Measurements from ENCODE around the gene F2. TPM values are rescaled to one million over a fixed set of nuclear protein-coding genes. Genes with fewer than 3 reads are reported as not detected.

Gene F2
- total and polyA plus RNA-seq, 2 of the 13 experiments (the other 11 are each of a cell fraction or from before 2014, with no cell fraction given) = 330 to 801 TPM

- Histone ChIP-seq H4K20me1 (ENCODE audit: insufficient read depth, low read length) (no peaks in the 10 kb centered on the region), H3K36me3 (replicated peaks in 1 of 2; ENCODE audit: control insufficient read depth in 1 of 2, insufficient read depth in 2 of 2, low read length in 2 of 2) (0 out of 5 replicates have a peak, but pooled peaks cover 0 to 10% of the 10 kb centered on the region in 2 experiments), H3K27ac (ENCODE audit: extremely low read length, insufficient read depth, low read length) (no peak overlapping the region), H3K4me3 (replicated peaks in 1 of 3; ENCODE audit: insufficient read depth in 1 of 3, low read depth in 2 of 3, low read length in 3 of 3) (no peak overlapping the region), H2AFZ (ENCODE audit: low read length) (no peak overlapping the region), H3K9me3 (ENCODE audit: low read length) (no peaks in the 10 kb centered on the region), H3K4me2 (ENCODE audit: low read depth, low read length) (no peak overlapping the region), H3K4me1 (ENCODE audit: insufficient read depth, low read length) (peaks cover 51% of the 10 kb centered on the region), H3K79me2 (ENCODE audit: insufficient read depth, low read length) (no peaks in the 10 kb centered on the region), H3K9ac (ENCODE audit: insufficient read depth, low read depth, low read length) (no peak overlapping the region), H3K27me3 (ENCODE audit: control insufficient read depth in 1 of 2, insufficient read depth in 2 of 2, low read length in 2 of 2) (no peaks in the 10 kb centered on the region)
- DNase-seq (ENCODE audit: low spot score) = no peak
- ATAC-seq = no peak; the same call in 2 of the 3 replicates
- WGBS (ENCODE audit: low lambda C conversion rate) = 91% methylated on average over 4 of the region's 5 CpGs
- no peak for FAIRE-seq
- ChIA-PET CTCF (ENCODE audit: low intra/inter-chr PET ratio, low total read pairs) (no interaction called here), POLR2A (interaction anchor here (1.5 kb wide), 1 partner anchor 11 kb away, joined by 6 read pairs; the partner anchor contains the start of genes ARHGAP1 and ZNF408)
- in situ Hi-C loops (cut with HindIII; ENCODE audit: extremely low pct_ligation_motif_present, low pct_unique_long_range_greater_than_20kb) (no loop called here), intact Hi-C loops (cut with micrococcal nuclease; ENCODE audit: unreplicated experiment) (no loop called here)
- BruUV-seq (replicated peaks) = no TSS peak
- TF ChIP-seq CBX5 (CRISPR knock-in tag; IDR thresholded peaks at IDR 0.05; ENCODE audit: borderline replicate concordance) (no peak), ZNF589 (CRISPR knock-in tag; conservative IDR thresholded peaks at IDR 0.05) (no peak), SIX1 (CRISPR knock-in tag; IDR thresholded peaks at IDR 0.05; ENCODE audit: borderline replicate concordance) (no peak), ZNF460 (CRISPR knock-in tag; IDR thresholded peaks at IDR 0.05; ENCODE audit: borderline replicate concordance) (no peak), CAMTA2 (CRISPR knock-in tag; IDR thresholded peaks at IDR 0.05; ENCODE audit: borderline replicate concordance) (no peak), ZNF547 (CRISPR knock-in tag; IDR thresholded peaks at IDR 0.05) (no peak), MED8 (CRISPR knock-in tag; IDR thresholded peaks at IDR 0.05; ENCODE audit: insufficient replicate concordance) (no peak), FOSL1 (CRISPR knock-in tag; IDR thresholded peaks at IDR 0.05; ENCODE audit: borderline replicate concordance) (no peak), ERF (CRISPR knock-in tag; IDR thresholded peaks at IDR 0.05) (no peak), ZNF781 (CRISPR knock-in tag; IDR thresholded peaks at IDR 0.05; ENCODE audit: borderline replicate concordance, not compliant biosample characterization) (no peak), HOXA7 (CRISPR knock-in tag; IDR thresholded peaks at IDR 0.05) (no peak), ZNF362 (CRISPR knock-in tag; IDR thresholded peaks at IDR 0.05; ENCODE audit: borderline replicate concordance) (no peak), ZNF484 (CRISPR knock-in tag; IDR thresholded peaks at IDR 0.05; ENCODE audit: borderline replicate concordance, low read depth) (no peak), FOXA3 (CRISPR knock-in tag; IDR thresholded peaks at IDR 0.05) (no peak), ZNF577 (CRISPR knock-in tag; IDR thresholded peaks at IDR 0.05; ENCODE audit: borderline replicate concordance, low read depth) (no peak), ZNF709 (CRISPR knock-in tag; IDR thresholded peaks at IDR 0.05) (no peak), TRIM22 (IDR thresholded peaks at IDR 0.05) (no peak), ZNF639 (CRISPR knock-in tag; conservative IDR thresholded peaks at IDR 0.05) (no peak)
- TF ChIP-seq, protein P1, sequence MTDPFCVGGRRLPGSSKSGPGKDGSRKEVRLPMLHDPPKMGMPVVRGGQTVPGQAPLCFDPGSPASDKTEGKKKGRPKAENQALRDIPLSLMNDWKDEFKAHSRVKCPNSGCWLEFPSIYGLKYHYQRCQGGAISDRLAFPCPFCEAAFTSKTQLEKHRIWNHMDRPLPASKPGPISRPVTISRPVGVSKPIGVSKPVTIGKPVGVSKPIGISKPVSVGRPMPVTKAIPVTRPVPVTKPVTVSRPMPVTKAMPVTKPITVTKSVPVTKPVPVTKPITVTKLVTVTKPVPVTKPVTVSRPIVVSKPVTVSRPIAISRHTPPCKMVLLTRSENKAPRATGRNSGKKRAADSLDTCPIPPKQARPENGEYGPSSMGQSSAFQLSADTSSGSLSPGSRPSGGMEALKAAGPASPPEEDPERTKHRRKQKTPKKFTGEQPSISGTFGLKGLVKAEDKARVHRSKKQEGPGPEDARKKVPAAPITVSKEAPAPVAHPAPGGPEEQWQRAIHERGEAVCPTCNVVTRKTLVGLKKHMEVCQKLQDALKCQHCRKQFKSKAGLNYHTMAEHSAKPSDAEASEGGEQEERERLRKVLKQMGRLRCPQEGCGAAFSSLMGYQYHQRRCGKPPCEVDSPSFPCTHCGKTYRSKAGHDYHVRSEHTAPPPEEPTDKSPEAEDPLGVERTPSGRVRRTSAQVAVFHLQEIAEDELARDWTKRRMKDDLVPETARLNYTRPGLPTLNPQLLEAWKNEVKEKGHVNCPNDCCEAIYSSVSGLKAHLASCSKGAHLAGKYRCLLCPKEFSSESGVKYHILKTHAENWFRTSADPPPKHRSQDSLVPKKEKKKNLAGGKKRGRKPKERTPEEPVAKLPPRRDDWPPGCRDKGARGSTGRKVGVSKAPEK (CRISPR knock-in tag; IDR thresholded peaks at IDR 0.05; ENCODE audit: borderline replicate concordance) = no peak
Observed at GRCh38 chr11:46711303-46711702, 7.7 kb upstream of the F2 start.
